PC-3 (cell line): ENCODE data around the gene ARHGEF28. TPM values are rescaled to one million over a fixed set of nuclear protein-coding genes. Genes with fewer than 3 reads are reported as not detected.

Source experiments
- ATAC-seq: fragments of 200-7000 bp; cut with Tn5 transposase; 2 replicates; pipeline ENCODE4 v1.9.1; 2020; ENCODE audit warnings: mild to moderate bottlenecking, moderate library complexity
- BruUV-seq: library from RNA; stranded (reverse); fragments of 400-500 nt; replicated peaks from 2 replicates; lab custom pipeline; 2021; lab: Mats Ljungman, UMichigan
- CTCF ChIA-PET: fragments of 300-600 bp; sonication (Branson Sonifier 250); formaldehyde crosslinking; loops from one replicate; lab custom pipeline; 2022; ENCODE audit warnings: antibody characterized with exemption; lab: Charles Lee
- POLR2A ChIA-PET: fragments of 300-600 bp; sonication (Branson Sonifier 250); formaldehyde crosslinking; loops from one replicate; lab custom pipeline; 2022; ENCODE audit warnings: antibody characterized with exemption; ENCODE audit not compliant: unreplicated experiment; lab: Charles Lee
- DNase-seq: peaks from one replicate; pipeline ENCODE4 v3.0.0-alpha.2; 2015
- H2AFZ ChIP-seq: fragments of 300-600 bp; sonication (generic); 2 replicates; pipeline ENCODE4 v1.6.0; 2016; ENCODE audit warnings: antibody characterized with exemption, low read length
- H3F3A ChIP-seq: fragments of 300-600 bp; sonication (generic); one replicate; pipeline ENCODE4 v1.6.0; 2017; ENCODE audit warnings: antibody characterized with exemption, low read length, control low read depth, mild to moderate bottlenecking; ENCODE audit not compliant: unreplicated experiment
- H3K27ac ChIP-seq: fragments of 300-600 bp; sonication (generic); 2 replicates; pipeline ENCODE4 v1.5.1; 2016; ENCODE audit warnings: mild to moderate bottlenecking, low read length
- H3K27me3 ChIP-seq: fragments of 300-600 bp; sonication (generic); 2 replicates; pipeline ENCODE4 v1.6.1; 2016; ENCODE audit warnings: low read length, mixed read lengths
- H3K36me3 ChIP-seq: fragments of 300-600 bp; sonication (generic); 2 replicates; pipeline ENCODE4 v1.6.1; 2016; ENCODE audit warnings: low read depth, mixed run types, low read length, mixed read lengths
- H3K4me1 ChIP-seq: fragments of 300-600 bp; sonication (generic); 2 replicates; pipeline ENCODE4 v1.5.1; 2016; ENCODE audit warnings: low read length; ENCODE audit not compliant: insufficient read depth
- H3K4me2 ChIP-seq: fragments of 300-600 bp; sonication (generic); 2 replicates; pipeline ENCODE4 v1.6.0; 2016; ENCODE audit warnings: low read length
- H3K4me3 ChIP-seq: fragments of 300-600 bp; sonication (generic); 2 replicates; pipeline ENCODE4 v1.5.1; 2016; ENCODE audit warnings: mild to moderate bottlenecking, low read length, mixed read lengths
- H3K79me2 ChIP-seq: fragments of 300-600 bp; sonication (generic); 2 replicates; pipeline ENCODE4 v1.6.1; 2017; ENCODE audit warnings: low read length, mixed read lengths
- H3K9ac ChIP-seq: fragments of 300-600 bp; sonication (generic); 2 replicates; pipeline ENCODE4 v1.6.0; 2016; ENCODE audit warnings: mild to moderate bottlenecking, low read length
- H3K9me2 ChIP-seq: fragments of 300-600 bp; sonication (generic); replicated peaks from 2 replicates; pipeline ENCODE4 v1.6.1; 2016; ENCODE audit warnings: mixed run types, low read length, mixed read lengths
- H3K9me3 ChIP-seq: fragments of 300-600 bp; sonication (generic); 2 replicates; pipeline ENCODE4 v1.6.1; 2016; ENCODE audit warnings: low read length, mixed read lengths
- H4K20me1 ChIP-seq: fragments of 300-600 bp; sonication (generic); 2 replicates; pipeline ENCODE4 v1.6.1; 2016; ENCODE audit warnings: low read length, mixed read lengths
- CTCF ChIP-seq: fragments of 300-600 bp; sonication (generic); conservative IDR thresholded peaks from 2 replicates; pipeline ENCODE4 v1.5.1; 2017; ENCODE audit warnings: antibody characterized with exemption, low read depth, mild to moderate bottlenecking, low read length
- EZH2 ChIP-seq: fragments of 300-600 bp; sonication (generic); IDR thresholded peaks from one replicate; pipeline ENCODE4 v1.6.1; 2017; ENCODE audit warnings: antibody characterized with exemption, mild to moderate bottlenecking, low read length; ENCODE audit not compliant: unreplicated experiment
- EZH2phosphoT487 ChIP-seq: fragments of 300-600 bp; sonication (generic); IDR thresholded peaks from 2 replicates; pipeline ENCODE4 v1.6.1; 2018; ENCODE audit warnings: mild to moderate bottlenecking, antibody characterized with exemption, low read length, borderline replicate concordance
- intact Hi-C: fragments of 100-400 bp; cut with micrococcal nuclease; formaldehyde crosslinking; loops from 2 replicates; pipeline ENCODE4 v1.9.0; 2023
- total RNA-seq: library from RNA; depleted of rRNA; stranded (reverse); fragments of >200 nt; gene quantifications from 2 replicates; pipeline ENCODE4 v1.2.3, GENCODE V29; 2014

The ARHGEF28 gene
- total RNA-seq, 1 experiment from 2014 or later, result 24.2 TPM

- intact Hi-C loops, result no loop called here
- no peaks in the 10 kb centered on the region for H3K9me3 ChIP-seq
These were observed 355.7 kb downstream of the ARHGEF28 start for GRCh38 chr5:73981704-73982103.

GRCh38 chr5:73983644-73984043 is 357.6 kb downstream of the ARHGEF28 start:
- no peak for DNase-seq
- no peaks in the 10 kb centered on the region for H3K79me2 ChIP-seq
- H3K4me1 ChIP-seq, result no peaks in the 10 kb centered on the region
- H3K36me3 ChIP-seq, result no peaks in the 10 kb centered on the region
- BruUV-seq, result no TSS peak
- no peaks in the 10 kb centered on the region for H3K9me2 ChIP-seq
- intact Hi-C loops, result no loop called here
- no peaks in the 10 kb centered on the region for H3F3A ChIP-seq
- H3K27me3 ChIP-seq, result no peaks in the 10 kb centered on the region
- no peaks in the 10 kb centered on the region for H3K9me3 ChIP-seq
- no peak overlapping the region for H3K27ac ChIP-seq
- no peak overlapping the region for H3K4me3 ChIP-seq
- no peak for ATAC-seq
- CTCF ChIA-PET, result no interaction called here
- H3K9ac ChIP-seq, result no peak overlapping the region
- H2AFZ ChIP-seq, result no peak overlapping the region
- no peak overlapping the region for H3K4me2 ChIP-seq
- POLR2A ChIA-PET, result no interaction called here
- no peaks in the 10 kb centered on the region for H4K20me1 ChIP-seq
- no peak for TF ChIP-seq EZH2phosphoT487
- no peak for TF ChIP-seq CTCF
- no peak for TF ChIP-seq EZH2

More at GRCh38 chr5:73981704-73982103, 355.7 kb downstream of the ARHGEF28 start:
- no peaks in the 10 kb centered on the region for H3K27me3 ChIP-seq
- H3F3A ChIP-seq, result no peaks in the 10 kb centered on the region
- H3K9ac ChIP-seq, result no peak overlapping the region
- POLR2A ChIA-PET, result no interaction called here
- H3K27ac ChIP-seq, result no peak overlapping the region
- H2AFZ ChIP-seq, result no peak overlapping the region
- H3K4me2 ChIP-seq, result no peak overlapping the region
- CTCF ChIA-PET, result no interaction called here
- no peaks in the 10 kb centered on the region for H4K20me1 ChIP-seq
- no peak for DNase-seq
- no peak for ATAC-seq
- no peaks in the 10 kb centered on the region for H3K4me1 ChIP-seq
- H3K4me3 ChIP-seq, result no peak overlapping the region
- BruUV-seq, result no TSS peak
- no peaks in the 10 kb centered on the region for H3K79me2 ChIP-seq
- no peak for TF ChIP-seq CTCF
- no peak for TF ChIP-seq EZH2
- no peak for TF ChIP-seq EZH2phosphoT487
- no peaks in the 10 kb centered on the region for H3K9me2 ChIP-seq
- no peaks in the 10 kb centered on the region for H3K36me3 ChIP-seq

GRCh38 chr5:73985145-73985544 is 359.1 kb downstream of the ARHGEF28 start:
- Histone ChIP-seq H3K9me2 (no peaks in the 10 kb centered on the region), H3K36me3 (no peaks in the 10 kb centered on the region), H3K9ac (no peak overlapping the region), H3K9me3 (no peaks in the 10 kb centered on the region), H3K79me2 (no peaks in the 10 kb centered on the region), H4K20me1 (no peaks in the 10 kb centered on the region), H3F3A (no peaks in the 10 kb centered on the region), H2AFZ (no peak overlapping the region), H3K4me1 (no peaks in the 10 kb centered on the region), H3K27me3 (no peaks in the 10 kb centered on the region), H3K4me2 (no peak overlapping the region), H3K27ac (no peak overlapping the region), H3K4me3 (no peak overlapping the region)
- intact Hi-C loops, result loop anchor here (1.0 to 5.0 kb wide), 4 partner anchors 72 to 663 kb away; no protein-coding TSS in a partner anchor
- DNase-seq (peak; percentile 62), ATAC-seq (peak; percentile 70)
- CTCF ChIA-PET, result interaction anchor here (0.6 to 1.0 kb wide), 2 partner anchors 648 to 657 kb away, joined by 3 to 6 read pairs; no protein-coding TSS in a partner anchor
- TF ChIP-seq EZH2phosphoT487, result no peak
- no peak for TF ChIP-seq EZH2
- peak; percentile 81 for TF ChIP-seq CTCF
- BruUV-seq, result no TSS peak
- POLR2A ChIA-PET, result no interaction called here
